Cardiac septum (tissue), 1 donor: ENCODE data around the gene PRPF4. TPM values are rescaled to one million over a fixed set of nuclear protein-coding genes. Genes with fewer than 3 reads are reported as not detected.

Source experiments
- DNase-seq: peaks from one replicate; pipeline ENCODE4 v3.0.0-alpha.2; 2020; ENCODE audit warnings: low spot score
- intact Hi-C: fragments of 100-400 bp; cut with DNase I; formaldehyde crosslinking; loops from one replicate; pipeline ENCODE4 v1.14.0; 2022
- total RNA-seq: library from RNA; stranded (reverse); fragmentation: NEBNext Ultra II Directional; extraction: Animal tissue kit (Norgen Biotek cat#: 25700); gene quantifications from one replicate; pipeline ENCODE4 v1.2.1, GENCODE V29; 2021
- donor health status: DM: no; HTN: no; CAD: no.

PRPF4 gene
- total RNA-seq, 1 donor from 2014 or later = 10.5 TPM

GRCh38 chr9:113341712-113342410 lies 66.4 kb downstream of the PRPF4 start:
- DNase-seq = no peak

More at GRCh38 chr9:113341712-113342410, 66.4 kb downstream of the PRPF4 start:
- intact Hi-C loops = loop anchor here (2.0 to 5.0 kb wide), 3 partner anchors 59 to 250 kb away; partner anchors contain the start of genes ALAD, CDC26 and PRPF4

Other genes with a start within 250 kb of the PRPF4 start
- gene ZFP37, start 218.9 kb upstream of the PRPF4 start, total RNA-seq = 2.0 TPM
- gene SLC31A2, start 124.7 kb upstream of the PRPF4 start, total RNA-seq = 4.7 TPM
- gene FKBP15, start 54.4 kb upstream of the PRPF4 start, total RNA-seq = 17.9 TPM
- 9.6 TPM for gene SLC31A1, start 54.1 kb upstream of the PRPF4 start, total RNA-seq
- 35.1 TPM for gene CDC26, start 86 bp upstream of the PRPF4 start, total RNA-seq
- gene RNF183, start 27.7 kb downstream of the PRPF4 start, total RNA-seq = not detected
- gene WDR31, start 64.6 kb downstream of the PRPF4 start, total RNA-seq = 10.9 TPM
- gene BSPRY, start 73.9 kb downstream of the PRPF4 start, total RNA-seq = 1.7 TPM
- 14.3 TPM for gene HDHD3, start 101.3 kb downstream of the PRPF4 start, total RNA-seq
- gene ALAD, start 125.6 kb downstream of the PRPF4 start, total RNA-seq = 68.2 TPM
- 16.9 TPM for gene POLE3, start 135.0 kb downstream of the PRPF4 start, total RNA-seq
- 0.16 TPM for gene C9orf43, start 135.1 kb downstream of the PRPF4 start, total RNA-seq
- 233 TPM for gene RGS3, start 188.1 kb downstream of the PRPF4 start, total RNA-seq